ENCODE data around the gene UGT2A2. TPM values are rescaled to one million over a fixed set of nuclear protein-coding genes. Genes with fewer than 3 reads are reported as not detected.

UGT2A2 gene
- total RNA-seq (2022; extraction: Qiagen RNA extraction) = not detected in 5 replicates

GRCh38 chr4:69639542-69639941, at the start of gene UGT2A2:
TSS of gene UGT2A2 (minus strand) at chr4:69639642. CDS start at chr4:69639640, 2 bp downstream.

GRCh38 chr4:69653147-69653546, 13.7 kb upstream of the UGT2A2 start, which contains the start of gene UGT2A1:
TSS of gene UGT2A1 (minus strand) at chr4:69653247. CDS start at chr4:69647644, 5,603 bp downstream.

Other genes with a start within 250 kb of the UGT2A2 start
- gene UGT2B4, start 143.7 kb downstream of the UGT2A2 start, total RNA-seq (2022; extraction: Qiagen RNA extraction) = 0.12 TPM in 1 of 5 replicates, not detected in the others
- not detected in 5 replicates for gene UGT2A1, start 13.6 kb upstream of the UGT2A2 start, total RNA-seq (2022; extraction: Qiagen RNA extraction)
- 0.02 TPM in 1 of 5 replicates, not detected in the others for gene SULT1B1, start 121.0 kb upstream of the UGT2A2 start, total RNA-seq (2022; extraction: Qiagen RNA extraction)
- not detected in 5 replicates for gene SULT1E1, start 220.5 kb upstream of the UGT2A2 start, total RNA-seq (2022; extraction: Qiagen RNA extraction)